Measurements from ENCODE around the gene KLF13. TPM values are rescaled to one million over a fixed set of nuclear protein-coding genes. Genes with fewer than 3 reads are reported as not detected.

Gene KLF13
- total RNA-seq, 1 experiment from 2014 or later = 78.6 TPM

GRCh38 chr15:31405200-31405920 lies 78.7 kb downstream of the KLF13 start:
- intact Hi-C loops (cut with micrococcal nuclease; ENCODE audit: unreplicated experiment) = no loop called here
- DNase-seq (ENCODE audit: low read depth, low spot score) (no peak), ATAC-seq (no peak)
- H3K27me3 ChIP-seq (ENCODE audit: control insufficient read depth, insufficient read depth, low read length) = no peaks in the 10 kb centered on the region
- H3K4me1 ChIP-seq (ENCODE audit: control insufficient read depth, insufficient read depth, low read length) = no peaks in the 10 kb centered on the region
- no TSS peak for BruUV-seq (replicated peaks)
- peaks cover 3% of the 10 kb centered on the region; the same call in 1 of the 2 replicates for H3K9me3 ChIP-seq (ENCODE audit: control insufficient read depth, insufficient read depth, low read depth, low read length)
- ChIA-PET POLR2A (no interaction called here), CTCF (no interaction called here)
- TF ChIP-seq REST (IDR thresholded peaks at IDR 0.05; ENCODE audit: insufficient read depth in 1 of 2, low read depth in 2 of 2, low read length in 1 of 2) (no peak), POLR2AphosphoS5 (IDR thresholded peaks at IDR 0.05; ENCODE audit: low read depth, low read length) (no peak), TCF7L2 (IDR thresholded peaks at IDR 0.05; ENCODE audit: low read depth, low read length) (no peak), CTCF (IDR thresholded peaks at IDR 0.05) (no peak), SIN3A (IDR thresholded peaks at IDR 0.05; ENCODE audit: borderline replicate concordance, insufficient read depth, low read depth, low read length) (no peak)
- no peak overlapping the region for H3K4me3 ChIP-seq (ENCODE audit: low read depth in 2 of 2, low read length in 2 of 2)
- H3K27ac ChIP-seq (ENCODE audit: low read length) = no peak overlapping the region
- no peaks in the 10 kb centered on the region for H3K36me3 ChIP-seq (ENCODE audit: control insufficient read depth, insufficient read depth, low read length)
- in situ Hi-C loops (cut with HindIII; ENCODE audit: low pct_unique_long_range_greater_than_20kb, low sequenced_read_pairs) = no loop called here

GRCh38 chr15:31407376-31407775 lies 80.7 kb downstream of the KLF13 start:
- in situ Hi-C loops (cut with HindIII; ENCODE audit: low pct_unique_long_range_greater_than_20kb, low sequenced_read_pairs) = no loop called here
- DNase-seq (ENCODE audit: low read depth, low spot score) (no peak), ATAC-seq (no peak)
- Histone ChIP-seq H3K9me3 (ENCODE audit: control insufficient read depth, insufficient read depth, low read depth, low read length) (peaks cover 3% of the 10 kb centered on the region; the same call in 1 of the 2 replicates), H3K27me3 (ENCODE audit: control insufficient read depth, insufficient read depth, low read length) (no peaks in the 10 kb centered on the region), H3K27ac (ENCODE audit: low read length) (no peak overlapping the region), H3K36me3 (ENCODE audit: control insufficient read depth, insufficient read depth, low read length) (no peaks in the 10 kb centered on the region), H3K4me3 (ENCODE audit: low read depth in 2 of 2, low read length in 2 of 2) (no peak overlapping the region), H3K4me1 (ENCODE audit: control insufficient read depth, insufficient read depth, low read length) (no peaks in the 10 kb centered on the region)
- ChIA-PET POLR2A (no interaction called here), CTCF (no interaction called here)
- intact Hi-C loops (cut with micrococcal nuclease; ENCODE audit: unreplicated experiment) = no loop called here
- BruUV-seq (replicated peaks) = no TSS peak
- no peak for TF ChIP-seq POLR2AphosphoS5 (IDR thresholded peaks at IDR 0.05; ENCODE audit: low read depth, low read length)
- TF ChIP-seq TCF7L2 (IDR thresholded peaks at IDR 0.05; ENCODE audit: low read depth, low read length) = no peak
- no peak for TF ChIP-seq SIN3A (IDR thresholded peaks at IDR 0.05; ENCODE audit: borderline replicate concordance, insufficient read depth, low read depth, low read length)
- no peak for TF ChIP-seq CTCF (IDR thresholded peaks at IDR 0.05)
- no peak for TF ChIP-seq REST (IDR thresholded peaks at IDR 0.05; ENCODE audit: insufficient read depth in 1 of 2, low read depth in 2 of 2, low read length in 1 of 2)
